ENCODE results near the gene ZNF860.
"Not testable (repeated sequence)": the region's sequence is repeated elsewhere in the genome, so short reads cannot be mapped to it uniquely, and the experiment has no call there.

ZNF860 gene

DNA sequence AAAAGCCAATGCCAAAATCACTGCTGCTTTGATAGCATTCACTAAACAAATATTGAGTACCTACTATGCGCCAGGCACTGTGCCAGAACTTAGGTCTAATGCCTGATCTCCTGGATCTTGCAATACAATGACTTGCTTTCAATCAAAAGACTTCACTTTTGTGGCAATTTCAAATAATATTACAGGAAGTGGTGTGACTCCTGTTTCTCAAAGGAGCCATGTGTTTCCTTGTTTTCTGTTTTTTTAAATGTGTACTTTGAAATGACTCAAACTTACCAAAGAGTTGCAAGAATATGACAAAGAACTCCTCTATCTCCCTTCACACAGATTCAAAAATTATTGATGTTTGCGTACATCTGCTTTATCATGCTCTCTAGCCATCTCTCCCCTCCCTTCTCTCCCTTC lies 18.7 kb upstream of the ZNF860 start:
- FAIRE-seq, result no peak

DNA sequence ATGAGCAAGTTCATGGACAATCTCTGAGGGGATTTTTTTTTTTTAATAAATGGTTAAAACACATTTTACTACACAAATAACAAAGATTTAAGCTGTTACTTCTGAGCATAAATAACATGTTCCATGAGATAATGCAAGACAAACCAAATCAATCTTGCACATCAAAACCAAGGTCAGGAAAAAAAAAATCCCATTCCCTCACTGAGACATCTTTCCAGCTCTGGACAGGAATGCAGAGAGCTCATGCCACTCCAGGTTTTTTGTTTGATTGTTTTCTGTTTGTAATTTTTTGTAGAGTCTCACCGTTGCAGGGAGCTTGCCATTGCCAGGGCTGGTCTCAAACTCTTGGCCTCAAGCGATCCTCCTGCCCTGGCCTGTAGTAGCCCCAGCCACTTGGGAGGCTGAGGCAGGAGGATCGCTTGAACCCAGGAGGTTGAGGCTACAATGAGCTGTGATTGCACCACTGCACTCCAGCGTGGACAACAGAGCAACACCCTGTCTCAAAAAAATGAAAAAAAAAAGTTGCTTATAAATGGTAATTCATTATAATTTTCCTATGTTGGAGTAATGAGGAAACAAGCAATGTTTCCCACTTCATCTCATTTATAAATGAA lies 14.5 kb upstream of the ZNF860 start:
- FAIRE-seq, result no peak

DNA sequence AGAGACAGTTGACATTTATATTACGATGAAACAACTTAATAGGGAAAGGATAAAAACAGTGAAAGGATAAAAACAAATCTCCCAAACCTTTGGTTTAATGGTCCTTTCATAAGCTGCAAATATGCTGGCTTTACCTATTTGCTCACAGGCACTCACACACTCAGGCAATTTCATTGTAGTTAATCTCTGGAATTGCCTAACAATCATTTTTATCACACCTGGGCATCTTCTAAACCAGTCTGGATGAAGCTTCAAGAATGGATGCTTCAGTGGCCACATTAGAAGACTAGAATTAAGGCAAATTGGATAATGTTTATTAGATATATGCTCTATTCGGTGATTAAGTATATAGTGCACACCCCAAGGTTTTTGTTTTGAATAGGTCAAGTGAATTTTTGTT lies 14.0 kb upstream of the ZNF860 start:
- FAIRE-seq, result no peak

DNA sequence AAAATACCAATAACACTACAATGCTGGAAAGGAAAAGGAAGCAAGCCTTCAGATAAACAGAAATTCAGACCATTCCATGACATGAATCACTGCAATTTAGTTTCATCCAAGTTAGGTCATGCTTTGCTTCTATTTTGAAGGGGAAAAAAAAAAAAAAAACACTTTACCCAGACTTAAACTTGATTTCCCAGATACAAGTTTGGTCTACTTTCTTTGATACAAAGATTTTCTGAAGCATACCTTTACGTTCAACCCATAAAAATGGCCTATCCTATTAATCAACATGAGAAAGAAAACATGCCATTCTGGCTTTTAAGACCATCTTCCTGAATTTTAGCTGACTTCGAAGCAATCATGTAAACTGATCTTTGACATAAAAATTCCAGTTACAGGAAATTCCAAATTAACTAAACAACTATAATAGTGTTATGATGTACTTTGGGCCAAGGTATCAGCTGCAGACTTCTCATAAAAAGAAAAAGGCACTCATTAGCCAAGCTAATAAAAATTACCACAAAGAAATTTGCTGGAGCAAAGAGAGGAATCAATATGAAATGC lies 13.1 kb upstream of the ZNF860 start:
- peak; percentile 92 for FAIRE-seq

DNA sequence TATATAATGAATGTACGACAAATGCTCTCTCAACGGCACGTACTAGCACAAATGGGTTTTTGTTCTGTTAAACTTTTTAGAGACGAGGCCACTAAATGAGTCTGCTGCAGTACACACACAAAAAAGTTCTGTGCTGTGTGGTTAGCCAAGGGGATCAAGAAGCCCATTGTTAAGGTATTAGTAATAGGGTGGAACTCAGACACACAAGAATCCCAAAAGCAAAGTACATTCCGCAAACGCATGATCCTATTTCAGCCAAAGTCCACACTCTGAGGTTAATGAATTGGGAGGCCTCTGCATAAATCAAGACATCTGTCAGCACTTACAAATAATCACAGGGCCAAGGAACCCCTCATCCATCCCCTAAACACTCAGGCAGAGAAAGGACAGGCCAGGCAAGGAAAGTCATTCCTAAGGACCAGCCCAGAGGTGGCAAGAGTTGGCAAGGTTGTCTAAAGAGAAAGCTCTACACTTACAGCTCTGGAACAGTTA lies 12.6 kb upstream of the ZNF860 start:
- FAIRE-seq, result no peak

DNA sequence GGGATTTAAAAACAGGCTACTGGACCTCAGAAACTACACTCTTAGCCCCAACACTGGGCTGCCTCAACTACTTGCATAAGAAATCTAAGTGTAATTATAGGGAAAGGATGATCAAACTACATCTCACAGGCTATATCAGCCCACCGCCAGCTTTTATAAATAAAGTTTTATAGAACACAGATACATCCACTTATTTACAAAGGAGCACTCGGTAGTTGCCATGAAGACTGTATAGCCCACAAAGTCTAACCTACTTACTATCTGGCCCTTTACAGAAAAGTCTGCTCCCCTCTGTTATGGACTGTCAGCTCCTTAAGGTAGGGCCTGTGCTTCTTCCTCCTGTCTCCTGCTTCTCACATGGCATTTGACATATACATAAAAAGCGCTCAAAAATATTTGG lies 9.9 kb upstream of the ZNF860 start:
- no peak for FAIRE-seq

DNA sequence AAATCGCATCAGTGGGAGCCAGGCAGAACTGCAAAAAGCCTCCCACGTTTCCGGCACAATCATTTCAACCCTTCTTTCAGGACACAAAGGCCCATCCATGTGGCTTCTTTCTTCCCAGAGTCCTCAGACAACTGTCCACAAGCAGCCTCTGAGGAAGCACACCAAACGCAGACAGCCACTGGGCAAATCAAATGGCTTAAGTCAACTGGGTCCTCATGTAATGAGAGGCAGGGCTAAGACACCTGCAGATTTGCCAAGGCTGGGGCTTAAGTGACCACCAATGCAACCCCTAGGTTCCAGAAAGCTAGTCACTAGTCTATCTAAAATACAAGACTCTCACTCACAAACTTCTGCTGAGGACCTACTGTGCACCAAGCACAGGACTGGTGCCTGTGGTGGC lies 8.5 kb upstream of the ZNF860 start:
- no peak for FAIRE-seq

DNA sequence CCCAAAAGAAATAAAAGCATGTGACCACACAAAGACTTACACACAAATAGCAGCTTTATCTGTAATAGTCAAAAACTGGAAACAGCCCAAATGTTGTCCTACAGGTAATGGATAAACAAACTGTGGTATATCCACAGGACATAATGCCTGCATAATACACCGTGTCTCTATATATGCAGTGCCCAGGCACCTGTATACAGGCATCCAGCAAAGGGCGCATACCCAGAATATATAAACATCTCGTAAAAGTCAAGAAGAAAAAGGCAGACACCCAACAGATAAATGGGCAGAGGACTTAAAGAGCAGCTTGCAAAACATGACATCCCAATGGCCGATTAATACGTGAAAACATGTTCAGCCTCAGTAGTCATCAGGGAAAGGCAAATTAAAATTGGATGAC lies 7.7 kb upstream of the ZNF860 start:
- no peak for FAIRE-seq

DNA sequence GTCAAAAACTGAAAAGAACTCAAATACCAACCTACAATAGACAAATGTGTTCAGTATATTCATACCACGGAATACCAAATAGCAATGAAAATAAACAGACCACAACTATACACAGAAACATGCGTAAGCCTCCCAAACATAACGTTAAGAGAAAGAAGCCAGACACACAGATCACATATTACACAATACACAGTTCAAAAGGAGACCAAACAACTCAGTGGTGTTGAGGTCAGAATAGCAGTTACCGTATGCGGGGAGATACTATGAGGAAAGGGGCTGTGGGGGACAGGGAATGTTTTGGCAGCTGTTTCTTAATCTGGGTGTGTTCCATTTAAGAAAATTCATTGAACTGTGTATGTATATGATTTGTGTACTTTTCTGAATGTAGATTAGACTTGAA lies 7.1 kb upstream of the ZNF860 start:
- no peak for FAIRE-seq

DNA sequence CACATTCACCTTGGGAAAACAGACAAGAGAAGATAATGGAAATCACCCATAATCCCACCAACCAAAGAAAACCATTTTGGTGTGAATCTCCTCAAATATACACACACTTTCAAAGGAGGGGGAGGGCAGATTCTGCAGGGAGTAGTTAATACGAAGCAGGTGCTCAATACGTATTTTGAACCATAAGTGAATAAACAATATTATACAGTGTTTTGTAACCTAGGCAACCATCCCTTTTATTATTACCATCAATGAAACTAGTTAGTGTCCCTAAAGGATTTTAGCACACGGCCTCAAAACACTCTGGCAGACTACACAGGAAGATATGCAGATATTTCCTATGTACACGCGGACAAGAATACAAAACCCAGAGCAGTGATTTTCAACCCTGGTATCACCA lies 6.6 kb upstream of the ZNF860 start:
- no peak for FAIRE-seq

DNA sequence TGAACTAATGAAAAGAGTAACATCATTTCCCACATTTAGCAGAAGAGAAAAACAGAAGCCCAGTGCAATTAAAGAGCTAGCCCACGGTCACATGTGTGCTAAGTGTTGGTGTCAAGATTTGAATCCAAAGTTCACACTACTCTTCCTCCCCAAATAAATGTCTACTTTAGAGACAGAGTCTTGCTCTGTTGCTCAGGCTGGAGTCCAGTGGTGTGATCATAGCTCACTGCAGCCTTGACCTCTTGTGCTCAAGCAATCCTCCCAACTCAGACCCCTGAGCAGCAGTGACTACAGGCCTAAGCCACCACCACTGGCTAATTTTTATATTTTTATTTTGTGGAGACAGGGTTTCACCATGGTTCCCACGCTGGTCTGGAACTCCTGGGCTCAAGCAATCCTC lies 5.2 kb upstream of the ZNF860 start:
- FAIRE-seq, result no peak

DNA sequence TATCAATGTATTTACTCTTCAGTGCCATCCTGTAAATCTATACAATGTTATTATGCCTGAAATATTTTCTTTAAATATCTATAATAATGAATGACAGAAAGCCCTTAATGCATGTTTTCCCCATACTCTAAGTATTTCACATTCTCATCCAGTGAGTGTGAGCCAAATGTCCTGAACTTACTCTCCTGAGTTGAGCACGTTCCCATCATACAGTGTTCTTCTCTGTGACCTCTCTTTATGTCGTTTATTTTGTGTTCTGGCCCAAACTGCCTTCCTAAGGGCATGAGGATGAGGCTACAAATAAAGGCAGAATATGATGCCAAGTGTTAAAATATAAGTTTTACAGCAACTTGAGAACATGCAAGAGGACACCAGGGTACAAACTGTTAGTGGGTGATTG lies 3.8 kb upstream of the ZNF860 start:
- FAIRE-seq, result no peak

DNA sequence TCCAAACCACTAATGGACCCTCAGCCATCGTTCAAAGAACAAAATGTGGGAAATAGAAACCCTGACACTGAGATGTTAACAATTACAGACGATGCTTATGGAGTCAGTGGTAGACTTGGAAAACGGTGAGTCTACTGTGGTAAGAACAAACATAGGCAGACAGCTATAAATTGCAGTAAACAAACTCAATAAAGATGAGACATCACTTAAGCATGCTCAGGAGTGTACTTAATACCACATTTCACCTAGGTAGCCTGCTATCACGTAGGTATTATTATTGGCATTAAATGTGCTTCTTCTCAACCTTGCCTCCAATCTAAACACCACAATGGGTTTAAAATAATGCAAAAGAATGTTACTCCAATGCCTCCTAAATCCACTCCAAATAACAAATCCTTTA lies 3.0 kb upstream of the ZNF860 start:
- FAIRE-seq, result no peak

DNA sequence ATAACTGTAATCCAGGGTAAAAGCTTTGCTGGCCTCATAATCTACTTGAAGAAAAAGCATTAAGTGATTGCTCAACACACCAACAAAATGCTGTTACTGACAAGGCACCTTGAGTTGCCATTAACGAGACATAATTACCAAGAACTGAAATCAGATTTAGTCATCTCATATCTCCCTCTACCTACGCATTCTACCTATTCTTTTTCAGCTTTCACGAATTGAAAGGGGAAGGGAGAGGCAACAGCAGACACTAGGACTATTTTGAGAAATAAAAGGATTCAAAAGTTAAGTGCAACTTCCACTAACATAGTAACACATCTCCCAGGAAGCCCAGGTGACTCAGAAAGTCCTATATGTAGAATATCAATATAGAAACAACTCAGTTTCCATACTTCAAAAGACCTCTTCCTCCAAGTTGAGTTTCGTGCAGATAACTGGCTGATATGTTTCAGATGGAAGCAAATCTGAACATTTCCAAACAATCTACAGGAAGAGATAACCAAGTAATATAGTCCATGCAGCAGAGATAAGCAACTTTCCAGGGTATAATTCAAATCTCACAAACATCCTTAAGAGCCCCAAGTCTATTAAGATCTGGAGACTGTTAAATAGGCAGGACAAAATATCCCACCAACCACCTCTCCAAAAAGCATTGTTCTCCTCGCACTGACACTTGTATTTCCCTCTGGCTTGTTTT lies 2.4 kb upstream of the ZNF860 start:
- FAIRE-seq, result no peak

DNA sequence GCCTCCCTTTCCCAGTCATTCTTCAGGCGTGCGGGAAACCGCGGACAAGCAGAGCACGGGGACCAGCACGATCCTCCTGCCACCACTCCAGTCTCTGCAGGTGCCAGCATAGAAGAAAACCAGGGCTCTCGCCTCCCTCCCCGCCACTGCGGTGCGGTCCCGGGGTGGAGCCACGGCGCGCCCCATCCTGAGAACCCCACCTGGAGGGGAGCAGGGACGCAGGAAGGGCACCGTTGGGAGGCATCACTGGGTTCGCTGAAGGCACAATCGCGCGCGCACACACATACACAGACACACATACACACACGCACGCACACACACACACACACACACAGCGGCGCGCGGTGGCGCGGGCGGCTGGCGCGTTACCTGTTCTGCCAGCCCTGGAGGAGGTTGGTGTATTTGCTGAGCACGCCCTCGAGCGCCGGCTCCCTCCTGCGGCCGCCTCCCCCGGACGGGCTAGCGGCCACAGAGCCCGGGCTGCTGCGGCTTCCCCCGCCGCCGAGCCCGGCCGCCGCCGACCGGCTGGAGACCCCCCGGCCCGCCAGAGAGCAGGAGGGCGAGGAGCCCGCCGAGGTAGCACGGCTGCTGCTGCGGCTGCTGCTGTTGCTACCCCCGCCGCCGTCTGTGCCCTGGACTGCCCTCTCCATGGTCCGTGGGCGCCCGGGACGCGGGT lies 882 bp upstream of the ZNF860 start:
- FAIRE-seq, result no peak

DNA sequence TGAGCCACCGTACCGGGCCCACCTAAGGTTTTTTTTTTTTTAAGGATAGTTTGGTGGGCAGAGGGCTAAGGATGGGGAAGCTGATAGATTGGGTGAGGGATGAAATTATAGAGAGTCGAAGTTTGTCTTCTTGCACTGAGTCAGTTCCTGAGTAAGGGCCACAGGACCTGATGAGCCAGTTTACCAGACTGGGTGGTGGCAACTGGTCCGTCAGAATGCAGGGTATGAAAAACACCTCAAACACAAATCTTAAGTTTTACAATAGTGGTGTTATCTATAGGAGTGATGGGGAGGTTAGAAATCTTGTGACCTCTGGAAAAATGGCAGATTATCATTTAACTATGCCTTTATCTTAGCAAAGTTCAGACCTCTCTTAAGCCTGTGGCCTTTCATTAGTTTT lies 2.8 kb downstream of the ZNF860 start:
- no peak for FAIRE-seq

DNA sequence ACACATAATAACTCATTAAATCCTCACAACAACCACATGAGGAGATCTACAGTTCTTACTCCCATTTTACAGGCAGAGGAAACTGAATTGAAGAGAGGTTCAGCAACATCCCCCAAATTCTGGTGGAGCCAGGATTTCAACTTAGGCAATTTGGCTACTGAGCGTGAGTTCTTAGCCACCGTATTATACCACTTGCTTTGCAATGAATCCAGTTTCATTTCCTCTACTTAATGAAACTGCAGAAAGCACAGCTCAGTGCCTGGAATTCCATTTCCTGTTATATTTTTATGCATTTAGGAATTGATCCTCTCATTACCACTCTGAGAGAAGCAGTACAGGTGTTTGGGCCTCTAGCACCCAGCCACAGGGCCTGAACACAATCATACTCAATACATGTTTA lies 4.3 kb downstream of the ZNF860 start:
- FAIRE-seq, result no peak

DNA sequence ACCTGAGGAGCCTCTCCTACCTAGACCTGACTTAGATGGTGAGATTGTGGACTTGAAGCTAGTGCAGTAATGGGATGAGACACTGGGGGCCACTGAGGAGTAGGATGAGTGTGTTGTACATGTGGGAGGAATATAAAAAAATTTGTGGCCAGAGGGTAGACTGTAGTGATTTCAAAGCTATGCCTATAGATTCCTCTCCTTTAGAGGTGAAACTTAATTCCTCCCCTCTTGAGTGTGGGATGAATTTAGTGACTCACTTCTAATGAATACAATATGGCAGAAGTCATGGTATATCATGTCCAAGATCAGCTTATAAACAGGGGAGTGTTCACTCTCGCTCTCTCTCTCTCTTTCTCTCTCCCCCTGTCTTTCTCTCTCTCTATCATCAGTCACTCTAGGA lies 6.7 kb downstream of the ZNF860 start:
- FAIRE-seq, result no peak

DNA sequence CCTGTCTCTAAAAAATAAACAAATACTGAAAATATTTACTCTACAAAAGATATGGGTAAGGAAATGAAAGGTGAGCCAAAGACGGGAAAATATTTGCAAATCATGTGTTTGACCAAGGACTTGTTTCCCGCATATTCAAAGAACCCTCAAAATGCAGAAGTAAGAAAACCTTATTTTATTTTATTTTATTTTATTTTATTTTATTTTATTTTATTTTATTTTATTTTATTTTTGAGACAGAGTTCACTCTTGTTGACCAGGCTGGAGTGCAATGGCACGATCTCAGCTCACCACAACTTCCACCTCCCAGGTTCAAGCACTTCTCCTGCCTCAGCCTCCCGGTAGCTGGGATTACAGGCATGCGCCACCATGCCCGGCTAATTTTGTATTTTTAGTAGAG lies 11.4 kb downstream of the ZNF860 start:
- FAIRE-seq, result not testable (repeated sequence)

DNA sequence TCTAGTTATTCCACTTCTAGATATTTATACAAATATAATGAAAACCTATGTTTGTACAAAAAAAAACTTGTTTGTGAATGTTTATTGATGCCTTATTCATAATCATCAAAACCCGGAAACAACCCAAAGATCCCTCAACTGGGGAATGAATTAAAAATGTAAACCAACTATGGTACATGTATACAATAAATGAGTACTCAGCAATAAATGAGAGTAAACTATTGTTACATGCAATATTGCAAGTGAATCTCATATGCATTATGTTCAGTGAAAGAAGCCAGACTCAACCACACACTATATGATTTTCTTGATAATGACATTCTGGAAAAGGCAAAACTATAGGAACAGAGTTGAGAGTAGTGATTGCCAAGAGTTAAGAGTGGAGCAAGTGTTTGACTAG lies 12.3 kb downstream of the ZNF860 start:
- FAIRE-seq, result no peak

DNA sequence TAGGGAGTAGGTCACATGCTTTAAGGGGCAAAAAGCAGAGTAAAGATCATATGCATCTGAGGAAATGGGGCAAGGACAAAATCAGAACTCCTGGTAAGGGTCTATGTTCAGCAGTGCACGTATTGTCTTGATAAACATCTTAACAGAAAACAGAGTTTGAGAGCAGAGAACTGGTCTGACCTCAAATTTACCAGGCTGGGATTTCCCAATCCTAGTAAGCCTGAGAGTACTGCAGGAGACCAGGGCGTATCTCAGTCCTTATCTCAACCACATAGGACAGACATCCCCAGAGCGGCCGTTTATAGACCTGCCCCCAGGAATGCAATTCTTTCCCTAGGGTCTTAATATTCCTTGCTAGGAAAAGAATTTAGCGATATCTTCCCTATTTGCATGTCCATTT lies 13.5 kb downstream of the ZNF860 start:
- not testable (repeated sequence) for FAIRE-seq

DNA sequence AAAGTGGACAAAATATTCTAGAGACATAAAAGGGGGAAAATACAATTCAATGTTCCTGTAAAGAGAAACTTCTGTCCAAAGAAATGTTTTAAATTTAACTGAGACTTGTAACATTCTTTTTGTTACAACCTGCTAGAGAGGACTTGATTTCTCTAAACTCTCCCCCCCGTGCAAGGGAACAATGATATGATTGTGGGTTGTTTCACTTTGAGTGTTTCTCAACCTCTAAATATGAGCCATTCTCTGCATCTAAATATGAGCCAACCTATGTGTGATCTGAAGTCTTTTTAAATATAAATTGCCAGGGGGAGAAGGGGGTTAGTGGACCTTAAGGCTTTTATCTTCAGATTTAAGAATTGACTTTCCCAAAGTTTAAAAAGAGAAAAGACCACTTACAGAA lies 14.6 kb downstream of the ZNF860 start:
- FAIRE-seq, result no peak

DNA sequence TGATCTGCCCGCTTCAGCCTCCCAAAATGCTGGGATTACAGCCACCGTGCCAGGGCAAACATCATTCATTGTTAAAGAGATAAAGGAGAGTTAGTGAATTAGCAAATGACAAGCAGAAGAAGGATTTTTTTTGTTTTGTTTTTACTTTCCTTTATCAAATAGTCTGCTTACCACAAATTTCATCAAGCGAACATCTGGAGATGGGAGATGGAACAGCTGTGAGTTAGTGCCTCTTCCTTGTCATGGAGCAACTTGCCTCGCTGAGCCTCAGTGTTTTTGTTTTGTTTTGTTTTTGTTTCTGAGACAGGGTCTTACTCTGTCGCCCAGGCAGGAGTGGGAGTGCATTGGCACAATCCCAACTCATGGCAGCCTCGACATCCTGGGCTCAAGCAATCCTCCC lies 15.9 kb downstream of the ZNF860 start:
- no peak for FAIRE-seq

DNA sequence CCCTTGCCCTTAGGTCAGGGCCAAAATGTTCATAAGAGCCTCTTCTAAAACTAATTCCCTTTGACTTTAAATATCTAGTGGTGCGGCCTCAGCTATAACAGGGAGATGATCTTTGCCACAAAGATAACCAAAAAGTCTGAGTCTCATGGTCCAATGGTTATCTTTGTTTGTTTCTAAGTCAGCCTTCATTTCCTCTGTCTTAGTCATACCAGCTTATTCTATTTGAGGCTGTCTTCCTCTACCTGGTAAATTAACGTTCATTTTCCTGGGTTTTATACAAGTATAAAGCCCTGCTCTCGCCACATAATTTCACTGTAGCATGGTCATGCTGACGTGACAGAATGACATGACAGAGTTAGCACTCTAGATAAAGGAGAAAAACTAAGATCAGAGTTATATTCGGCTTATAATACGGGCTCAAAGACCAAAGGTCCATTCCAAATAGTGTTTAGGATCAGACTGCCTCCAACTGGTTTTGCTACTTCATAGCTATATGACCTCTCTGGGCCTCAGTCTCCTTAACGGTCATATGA lies 18.4 kb downstream of the ZNF860 start:
- no peak for FAIRE-seq

Data from A204.1 (cell line).